HL-60 (cell line): Measurements from ENCODE around the gene SELENOO.

ENCODE experiments used
- DNase-seq, 2 experiments: peaks; one replicate each; pipeline ENCODE4 v3.0.0-alpha.2; 2010 to 2020; ENCODE audit warnings: low read depth in 1 of 2, low spot score in 1 of 2
- H3K27ac ChIP-seq: fragments of 250-450 bp; sonication (Bioruptor Pico); replicated peaks from 2 replicates; pipeline ENCODE4 v1.5.1; 2020; ENCODE audit warnings: mild to moderate bottlenecking, moderate library complexity
- H3K27me3 ChIP-seq: fragments of 250-450 bp; sonication (Bioruptor Pico); 2 replicates; pipeline ENCODE4 v1.5.1; 2021; ENCODE audit warnings: mild to moderate bottlenecking, moderate library complexity; ENCODE audit not compliant: insufficient read depth, poor library complexity, severe bottlenecking
- H3K4me3 ChIP-seq: replicated peaks from 2 replicates; pipeline ENCODE4 v1.5.1; 2011; ENCODE audit warnings: mild to moderate bottlenecking, control low read depth, low read length; ENCODE audit not compliant: insufficient read depth
- CTCF ChIP-seq: IDR thresholded peaks from one replicate; pipeline ENCODE4 v1.5.1; 2011; ENCODE audit warnings: low read length, control low read depth, inconsistent platforms; ENCODE audit not compliant: insufficient read depth
- GABPA ChIP-seq: IDR thresholded peaks from 2 replicates; pipeline ENCODE4 v1.6.1; 2012; ENCODE audit warnings: low read depth
- POLR2AphosphoS5 ChIP-seq: IDR thresholded peaks from 2 replicates; pipeline ENCODE4 v1.6.1; 2012; ENCODE audit warnings: low read depth
- SPI1 ChIP-seq: IDR thresholded peaks from 2 replicates; pipeline ENCODE4 v1.6.1; 2012; ENCODE audit warnings: low read depth, mild to moderate bottlenecking, borderline replicate concordance
- TF ChIP-seq, protein P1 (sequence below): IDR thresholded peaks from 2 replicates; pipeline ENCODE4 v1.6.1; 2012; ENCODE audit warnings: low read depth; ENCODE audit not compliant: insufficient replicate concordance

The SELENOO gene

DNA sequence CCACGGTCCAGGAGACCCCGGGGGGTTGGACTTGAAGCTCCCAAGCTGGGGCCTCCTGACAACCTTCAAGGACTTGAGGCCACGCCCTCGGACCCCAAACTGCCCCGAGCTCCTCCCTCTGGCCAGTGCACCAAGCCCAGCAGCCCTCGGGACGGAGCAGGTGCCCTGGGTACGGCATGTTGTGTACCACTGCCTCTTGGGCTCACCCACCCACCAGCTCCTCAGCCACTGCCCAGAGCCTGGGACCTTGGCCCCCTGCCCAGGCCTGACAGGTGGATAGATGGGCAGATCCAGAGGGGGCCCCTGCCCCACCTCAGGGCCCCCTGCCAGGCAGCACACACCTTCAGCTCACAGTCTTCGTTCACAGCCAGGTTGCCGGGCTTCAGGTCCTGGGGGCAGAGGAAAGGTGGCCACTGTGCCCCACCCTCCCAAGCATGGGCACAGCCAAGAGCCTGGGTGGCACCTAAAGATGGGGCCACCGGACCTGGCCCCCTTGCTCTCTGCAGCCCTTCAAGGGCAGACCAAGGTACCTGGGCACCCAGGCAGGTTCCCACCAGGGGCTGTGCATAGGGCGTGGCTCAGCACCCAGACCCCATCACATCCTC lies 55.5 kb downstream of the SELENOO start:
- Histone ChIP-seq H3K27me3 (no peaks in the 10 kb centered on the region), H3K27ac (no peak overlapping the region), H3K4me3 (no peak overlapping the region)
- no peak for DNase-seq
- TF ChIP-seq, protein P1, sequence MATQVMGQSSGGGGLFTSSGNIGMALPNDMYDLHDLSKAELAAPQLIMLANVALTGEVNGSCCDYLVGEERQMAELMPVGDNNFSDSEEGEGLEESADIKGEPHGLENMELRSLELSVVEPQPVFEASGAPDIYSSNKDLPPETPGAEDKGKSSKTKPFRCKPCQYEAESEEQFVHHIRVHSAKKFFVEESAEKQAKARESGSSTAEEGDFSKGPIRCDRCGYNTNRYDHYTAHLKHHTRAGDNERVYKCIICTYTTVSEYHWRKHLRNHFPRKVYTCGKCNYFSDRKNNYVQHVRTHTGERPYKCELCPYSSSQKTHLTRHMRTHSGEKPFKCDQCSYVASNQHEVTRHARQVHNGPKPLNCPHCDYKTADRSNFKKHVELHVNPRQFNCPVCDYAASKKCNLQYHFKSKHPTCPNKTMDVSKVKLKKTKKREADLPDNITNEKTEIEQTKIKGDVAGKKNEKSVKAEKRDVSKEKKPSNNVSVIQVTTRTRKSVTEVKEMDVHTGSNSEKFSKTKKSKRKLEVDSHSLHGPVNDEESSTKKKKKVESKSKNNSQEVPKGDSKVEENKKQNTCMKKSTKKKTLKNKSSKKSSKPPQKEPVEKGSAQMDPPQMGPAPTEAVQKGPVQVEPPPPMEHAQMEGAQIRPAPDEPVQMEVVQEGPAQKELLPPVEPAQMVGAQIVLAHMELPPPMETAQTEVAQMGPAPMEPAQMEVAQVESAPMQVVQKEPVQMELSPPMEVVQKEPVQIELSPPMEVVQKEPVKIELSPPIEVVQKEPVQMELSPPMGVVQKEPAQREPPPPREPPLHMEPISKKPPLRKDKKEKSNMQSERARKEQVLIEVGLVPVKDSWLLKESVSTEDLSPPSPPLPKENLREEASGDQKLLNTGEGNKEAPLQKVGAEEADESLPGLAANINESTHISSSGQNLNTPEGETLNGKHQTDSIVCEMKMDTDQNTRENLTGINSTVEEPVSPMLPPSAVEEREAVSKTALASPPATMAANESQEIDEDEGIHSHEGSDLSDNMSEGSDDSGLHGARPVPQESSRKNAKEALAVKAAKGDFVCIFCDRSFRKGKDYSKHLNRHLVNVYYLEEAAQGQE = no peak
- TF ChIP-seq POLR2AphosphoS5 (no peak), GABPA (no peak), SPI1 (no peak), CTCF (no peak)

DNA sequence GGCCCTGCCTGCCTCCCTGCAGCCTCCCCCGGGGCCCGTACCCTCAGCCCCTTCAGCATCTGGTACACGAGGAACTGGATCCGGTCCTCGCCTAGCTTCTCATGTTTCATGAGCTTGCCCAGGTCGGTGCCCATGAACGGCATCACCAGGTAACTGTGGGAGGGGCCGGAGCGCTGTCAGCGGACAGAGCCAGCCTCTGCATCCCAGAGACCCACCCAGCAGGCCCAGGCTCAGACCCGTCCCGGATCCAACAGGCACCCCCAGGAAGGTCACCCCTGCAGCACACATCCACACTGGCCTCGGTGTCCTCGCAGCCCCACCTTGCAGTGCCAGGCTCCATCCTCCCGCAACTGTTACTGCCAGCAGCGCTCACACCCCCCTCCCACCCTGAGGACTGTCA lies 56.2 kb downstream of the SELENOO start:
- no peaks in the 10 kb centered on the region for H3K27me3 ChIP-seq
- no peak overlapping the region for H3K27ac ChIP-seq
- TF ChIP-seq GABPA = no peak
- 0 out of 2 replicates have a peak, but pooled peaks have one; percentile 2 for TF ChIP-seq POLR2AphosphoS5
- DNase-seq = no peak
- H3K4me3 ChIP-seq = no peak overlapping the region

GRCh38 chr22:50257451-50258360 lies 56.9 kb downstream of the SELENOO start:
- TF ChIP-seq, protein P1 = no peak
- no peak; the same call in 1 of the 2 replicates for TF ChIP-seq POLR2AphosphoS5
- no peak for TF ChIP-seq SPI1
- no peak for TF ChIP-seq CTCF
- TF ChIP-seq GABPA = no peak
- Histone ChIP-seq H3K27me3 (no peaks in the 10 kb centered on the region), H3K4me3 (no peak overlapping the region), H3K27ac (no peak overlapping the region)
- no peak for DNase-seq

- H3K27ac ChIP-seq = no peak overlapping the region
- no peak for DNase-seq
- TF ChIP-seq POLR2AphosphoS5 (no peak), GABPA (no peak), CTCF (no peak), SPI1 (no peak)
- TF ChIP-seq, protein P1 = no peak
Observed at GRCh38 chr22:50258361-50259292, 57.8 kb downstream of the SELENOO start.

More at GRCh38 chr22:50258361-50259292, 57.8 kb downstream of the SELENOO start:
- Histone ChIP-seq H3K4me3 (no peak overlapping the region), H3K27me3 (no peaks in the 10 kb centered on the region)
